GM23338 (cell line): ENCODE data around the gene JPH3. TPM values are rescaled to one million over a fixed set of nuclear protein-coding genes. Genes with fewer than 3 reads are reported as not detected.

Source experiments
- ATAC-seq: fragments of 200-7000 bp; cut with Tn5 transposase; 3 replicates; pipeline ENCODE4 v1.9.1; 2020
- DNase-seq: peaks from one replicate; pipeline ENCODE4 v3.0.0-alpha.2; 2015; ENCODE audit warnings: low spot score
- H2AFZ ChIP-seq: fragments of 200-600 bp; sonication (generic); 2 replicates; pipeline ENCODE4 v1.8.0; 2016; ENCODE audit warnings: antibody characterized with exemption, mild to moderate bottlenecking, moderate library complexity
- H3F3A ChIP-seq: fragments of 200-600 bp; sonication (generic); replicated peaks from 2 replicates; pipeline ENCODE4 v1.8.0; 2017; ENCODE audit warnings: antibody characterized with exemption, mixed run types, low read depth
- H3K27ac ChIP-seq: fragments of 200-600 bp; sonication (generic); 2 replicates; pipeline ENCODE4 v1.6.1; 2016; ENCODE audit warnings: low read depth
- H3K27me3 ChIP-seq: fragments of 200-600 bp; sonication (generic); 2 replicates; pipeline ENCODE4 v1.8.0; 2016; ENCODE audit warnings: mild to moderate bottlenecking, mixed run types, moderate library complexity; ENCODE audit not compliant: insufficient read depth
- H3K36me3 ChIP-seq: fragments of 200-600 bp; sonication (generic); 2 replicates; pipeline ENCODE4 v1.8.0; 2016; ENCODE audit warnings: mild to moderate bottlenecking; ENCODE audit not compliant: insufficient read depth
- H3K4me1 ChIP-seq: fragments of 200-600 bp; sonication (generic); 2 replicates; pipeline ENCODE4 v1.8.0; 2016; ENCODE audit warnings: mild to moderate bottlenecking, moderate library complexity; ENCODE audit not compliant: insufficient read depth
- H3K4me2 ChIP-seq: fragments of 200-600 bp; sonication (generic); 2 replicates; pipeline ENCODE4 v1.7.1; 2017; ENCODE audit warnings: mixed run types
- H3K4me3 ChIP-seq: fragments of 200-600 bp; sonication (generic); 2 replicates; pipeline ENCODE4 v1.6.1; 2016; ENCODE audit warnings: mixed run types
- H3K79me2 ChIP-seq: fragments of 200-600 bp; sonication (generic); replicated peaks from 2 replicates; pipeline ENCODE4 v1.8.0; 2017; ENCODE audit warnings: mild to moderate bottlenecking; ENCODE audit not compliant: insufficient read depth
- H3K9me2 ChIP-seq: fragments of 200-600 bp; sonication (generic); 2 replicates; pipeline ENCODE4 v1.8.0; 2017; ENCODE audit not compliant: insufficient read depth
- H4K20me1 ChIP-seq: fragments of 200-600 bp; sonication (generic); replicated peaks from 2 replicates; pipeline ENCODE4 v1.8.0; 2017; ENCODE audit warnings: mild to moderate bottlenecking; ENCODE audit not compliant: insufficient read depth
- H3K27ac Mint-ChIP-seq: 2 replicates; pipeline ENCODE4 v1.8.0; 2020; ENCODE audit warnings: inconsistent platforms, mild to moderate bottlenecking, moderate library complexity, mixed read lengths
- H3K27me3 Mint-ChIP-seq: 3 replicates; pipeline ENCODE4 v1.8.0; 2022; ENCODE audit warnings: low read depth, mild to moderate bottlenecking, moderate library complexity, mixed read lengths, inconsistent platforms; ENCODE audit not compliant: insufficient read depth, poor library complexity
- H3K36me3 Mint-ChIP-seq: 3 replicates; pipeline ENCODE4 v1.8.0; 2021; ENCODE audit warnings: low read depth, mild to moderate bottlenecking, inconsistent platforms, moderate library complexity, mixed read lengths
- H3K4me1 Mint-ChIP-seq: 3 replicates; pipeline ENCODE4 v1.8.0; 2020; ENCODE audit warnings: mild to moderate bottlenecking, inconsistent platforms, mixed read lengths
- H3K4me3 Mint-ChIP-seq: 3 replicates; pipeline ENCODE4 v1.8.0; 2021; ENCODE audit warnings: moderate library complexity, mild to moderate bottlenecking, inconsistent platforms, mixed read lengths
- H3K9me3 Mint-ChIP-seq: 3 replicates; pipeline ENCODE4 v1.8.0; 2020; ENCODE audit warnings: moderate library complexity, mild to moderate bottlenecking, inconsistent platforms, mixed read lengths
- CREB1 ChIP-seq: fragments of 250-450 bp; sonication (Bioruptor Pico); IDR thresholded peaks from 2 replicates; pipeline ENCODE4 v1.5.0; 2020; ENCODE audit warnings: low read depth, mild to moderate bottlenecking, moderate library complexity
- CTCF ChIP-seq, 2 experiments: fragments of 200-600 bp in 1 of 2; sonication (generic) in 1 of 2; conservative IDR thresholded peaks; 2 replicates each; pipeline versions ENCODE4 v1.5.1 to v1.6.1; 2016 to 2017; ENCODE audit warnings: antibody characterized with exemption in 2 of 2, low read depth in 2 of 2, mild to moderate bottlenecking in 2 of 2, moderate library complexity in 1 of 2
- EZH2 ChIP-seq: fragments of 200-600 bp; sonication (generic); IDR thresholded peaks from one replicate; pipeline ENCODE4 v1.8.0; 2017; ENCODE audit warnings: antibody characterized with exemption, mild to moderate bottlenecking, low read depth; ENCODE audit not compliant: unreplicated experiment
- EZH2phosphoT487 ChIP-seq: fragments of 200-600 bp; sonication (generic); IDR thresholded peaks from one replicate; pipeline ENCODE4 v1.8.1; 2018; ENCODE audit warnings: antibody characterized with exemption; ENCODE audit not compliant: unreplicated experiment
- ZNF114 ChIP-seq: fragments of 250-450 bp; sonication (Bioruptor Pico); IDR thresholded peaks from 2 replicates; pipeline ENCODE4 v1.5.0; 2020; ENCODE audit warnings: mild to moderate bottlenecking, moderate library complexity
- polyA plus RNA-seq: library from polyadenylated mRNA; unstranded; fragments of >200 nt; fragmentation: Nextera tagmentation; extraction: Ambion mirVana; gene quantifications from 2 replicates; pipeline ENCODE4 v1.2.1, GENCODE V29; 2016
- total RNA-seq: library from RNA; depleted of rRNA; stranded (reverse); fragments of >200 nt; shearing (Covaris generic); gene quantifications from 2 replicates; pipeline ENCODE4 v1.2.3, GENCODE V29; 2014
- TF ChIP-seq, protein P1 (sequence below): fragments of 250-450 bp; sonication (Bioruptor Pico); IDR thresholded peaks from 2 replicates; pipeline ENCODE4 v1.5.0; 2020; ENCODE audit warnings: mild to moderate bottlenecking, moderate library complexity

The JPH3 gene
- total and polyA plus RNA-seq, 2 experiments from 2014 or later, result 8.4 to 38.3 TPM

- peaks cover 16% of the 10 kb centered on the region for H3K4me1 ChIP-seq
- DNase-seq, result peak; percentile 89
- peaks cover 13% of the 10 kb centered on the region for H3F3A ChIP-seq
- Mint-ChIP-seq H3K4me3 (no peak overlapping the region), H3K27ac (0 out of 2 replicates have a peak overlapping the region, but pooled peaks have one; percentile 21), H3K4me1 (peaks cover 25% of the 10 kb centered on the region), H3K27me3 (peaks cover 8% of the 10 kb centered on the region), H3K36me3 (no peaks in the 10 kb centered on the region), H3K9me3 (peaks cover 3% of the 10 kb centered on the region; the same call in 1 of the 3 replicates)
- H3K27ac ChIP-seq, result no peak overlapping the region
- peak overlapping the region; percentile 83 for H2AFZ ChIP-seq
- H3K27me3 ChIP-seq, result no peaks in the 10 kb centered on the region
- no peaks in the 10 kb centered on the region for H3K79me2 ChIP-seq
- no peaks in the 10 kb centered on the region for H3K9me2 ChIP-seq
- H3K36me3 ChIP-seq, result no peaks in the 10 kb centered on the region
- no peak overlapping the region for H3K4me2 ChIP-seq
- peak; percentile 68 for ATAC-seq
- no peak overlapping the region for H3K4me3 ChIP-seq
- TF ChIP-seq CTCF (conservative IDR thresholded peaks at IDR 0.05; ENCODE audit: low read depth in 2 of 2) (peak; percentile 71 to 79), CREB1 (CRISPR knock-in tag) (no peak), EZH2phosphoT487 (no peak), EZH2 (no peak), ZNF114 (no peak)
- TF ChIP-seq, protein P1, sequence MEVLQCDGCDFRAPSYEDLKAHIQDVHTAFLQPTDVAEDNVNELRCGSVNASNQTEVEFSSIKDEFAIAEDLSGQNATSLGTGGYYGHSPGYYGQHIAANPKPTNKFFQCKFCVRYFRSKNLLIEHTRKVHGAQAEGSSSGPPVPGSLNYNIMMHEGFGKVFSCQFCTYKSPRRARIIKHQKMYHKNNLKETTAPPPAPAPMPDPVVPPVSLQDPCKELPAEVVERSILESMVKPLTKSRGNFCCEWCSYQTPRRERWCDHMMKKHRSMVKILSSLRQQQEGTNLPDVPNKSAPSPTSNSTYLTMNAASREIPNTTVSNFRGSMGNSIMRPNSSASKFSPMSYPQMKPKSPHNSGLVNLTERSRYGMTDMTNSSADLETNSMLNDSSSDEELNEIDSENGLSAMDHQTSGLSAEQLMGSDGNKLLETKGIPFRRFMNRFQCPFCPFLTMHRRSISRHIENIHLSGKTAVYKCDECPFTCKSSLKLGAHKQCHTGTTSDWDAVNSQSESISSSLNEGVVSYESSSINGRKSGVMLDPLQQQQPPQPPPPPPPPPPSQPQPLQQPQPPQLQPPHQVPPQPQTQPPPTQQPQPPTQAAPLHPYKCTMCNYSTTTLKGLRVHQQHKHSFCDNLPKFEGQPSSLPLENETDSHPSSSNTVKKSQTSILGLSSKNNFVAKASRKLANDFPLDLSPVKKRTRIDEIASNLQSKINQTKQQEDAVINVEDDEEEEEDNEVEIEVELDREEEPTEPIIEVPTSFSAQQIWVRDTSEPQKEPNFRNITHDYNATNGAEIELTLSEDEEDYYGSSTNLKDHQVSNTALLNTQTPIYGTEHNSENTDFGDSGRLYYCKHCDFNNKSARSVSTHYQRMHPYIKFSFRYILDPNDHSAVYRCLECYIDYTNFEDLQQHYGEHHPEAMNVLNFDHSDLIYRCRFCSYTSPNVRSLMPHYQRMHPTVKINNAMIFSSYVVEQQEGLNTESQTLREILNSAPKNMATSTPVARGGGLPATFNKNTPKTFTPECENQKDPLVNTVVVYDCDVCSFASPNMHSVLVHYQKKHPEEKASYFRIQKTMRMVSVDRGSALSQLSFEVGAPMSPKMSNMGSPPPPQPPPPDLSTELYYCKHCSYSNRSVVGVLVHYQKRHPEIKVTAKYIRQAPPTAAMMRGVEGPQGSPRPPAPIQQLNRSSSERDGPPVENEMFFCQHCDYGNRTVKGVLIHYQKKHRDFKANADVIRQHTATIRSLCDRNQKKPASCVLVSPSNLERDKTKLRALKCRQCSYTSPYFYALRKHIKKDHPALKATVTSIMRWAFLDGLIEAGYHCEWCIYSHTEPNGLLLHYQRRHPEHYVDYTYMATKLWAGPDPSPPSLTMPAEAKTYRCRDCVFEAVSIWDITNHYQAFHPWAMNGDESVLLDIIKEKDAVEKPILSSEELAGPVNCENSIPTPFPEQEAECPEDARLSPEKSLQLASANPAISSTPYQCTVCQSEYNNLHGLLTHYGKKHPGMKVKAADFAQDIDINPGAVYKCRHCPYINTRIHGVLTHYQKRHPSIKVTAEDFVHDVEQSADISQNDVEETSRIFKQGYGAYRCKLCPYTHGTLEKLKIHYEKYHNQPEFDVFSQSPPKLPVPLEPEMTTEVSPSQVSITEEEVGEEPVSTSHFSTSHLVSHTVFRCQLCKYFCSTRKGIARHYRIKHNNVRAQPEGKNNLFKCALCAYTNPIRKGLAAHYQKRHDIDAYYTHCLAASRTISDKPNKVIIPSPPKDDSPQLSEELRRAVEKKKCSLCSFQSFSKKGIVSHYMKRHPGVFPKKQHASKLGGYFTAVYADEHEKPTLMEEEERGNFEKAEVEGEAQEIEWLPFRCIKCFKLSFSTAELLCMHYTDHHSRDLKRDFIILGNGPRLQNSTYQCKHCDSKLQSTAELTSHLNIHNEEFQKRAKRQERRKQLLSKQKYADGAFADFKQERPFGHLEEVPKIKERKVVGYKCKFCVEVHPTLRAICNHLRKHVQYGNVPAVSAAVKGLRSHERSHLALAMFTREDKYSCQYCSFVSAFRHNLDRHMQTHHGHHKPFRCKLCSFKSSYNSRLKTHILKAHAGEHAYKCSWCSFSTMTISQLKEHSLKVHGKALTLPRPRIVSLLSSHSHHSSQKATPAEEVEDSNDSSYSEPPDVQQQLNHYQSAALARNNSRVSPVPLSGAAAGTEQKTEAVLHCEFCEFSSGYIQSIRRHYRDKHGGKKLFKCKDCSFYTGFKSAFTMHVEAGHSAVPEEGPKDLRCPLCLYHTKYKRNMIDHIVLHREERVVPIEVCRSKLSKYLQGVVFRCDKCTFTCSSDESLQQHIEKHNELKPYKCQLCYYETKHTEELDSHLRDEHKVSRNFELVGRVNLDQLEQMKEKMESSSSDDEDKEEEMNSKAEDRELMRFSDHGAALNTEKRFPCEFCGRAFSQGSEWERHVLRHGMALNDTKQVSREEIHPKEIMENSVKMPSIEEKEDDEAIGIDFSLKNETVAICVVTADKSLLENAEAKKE (CRISPR knock-in tag), result no peak
- H4K20me1 ChIP-seq, result no peaks in the 10 kb centered on the region
Observed at GRCh38 chr16:87570938-87571867, 31.1 kb upstream of the JPH3 start.
